GM18873 (cell line): ENCODE results near the gene TMEM40.

Experiments
- ATAC-seq: cut with Tn5 transposase; IDR thresholded peaks from one replicate; pipeline ENCODE4 v1.9.1; 2021; ENCODE audit warnings: mild to moderate bottlenecking, moderate library complexity, moderate number of reproducible peaks; ENCODE audit not compliant: unreplicated experiment, low FRiP score

Gene TMEM40

DNA sequence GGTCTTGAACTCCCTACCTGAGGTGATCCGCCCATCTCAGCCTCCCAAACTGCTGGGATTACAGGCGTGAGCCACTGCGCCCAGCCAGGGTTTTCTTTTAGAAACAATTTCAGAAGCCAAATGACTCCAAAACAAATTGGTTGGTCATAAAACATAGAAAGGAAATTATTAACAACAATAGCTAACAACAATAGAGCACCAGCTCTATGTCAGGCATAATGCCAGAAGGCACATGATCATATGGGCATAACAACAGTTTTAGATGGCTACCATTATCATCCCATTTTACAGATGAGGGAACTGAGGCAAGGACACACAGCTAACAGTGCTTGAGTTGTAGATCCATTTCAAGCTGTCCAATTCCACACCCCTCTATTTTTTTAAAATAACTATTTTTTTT lies 73.0 kb downstream of the TMEM40 start:
- no peak for ATAC-seq
